ENCODE data around the gene CDH11.
A peak's percentile ranks its signal among the peaks of the same experiment; 100 is the strongest.

Gene CDH11

GRCh38 chr16:65121870-65122723, at the start of gene CDH11:
CDH11 (minus strand) TSS chr16:65122063; CDS start chr16:65004869, 117,194 bp downstream.
- DNase-seq = no peak

- no peak for DNase-seq
Observed at GRCh38 chr16:65154321-65154720, 32.5 kb upstream of the CDH11 start.

GRCh38 chr16:65153365-65154105, 31.7 kb upstream of the CDH11 start:
- no peak for DNase-seq

- no peak for DNase-seq
Observed at GRCh38 chr16:65148804-65149203, 26.9 kb upstream of the CDH11 start.

- no peak for DNase-seq
Observed at GRCh38 chr16:65142276-65142675, 20.4 kb upstream of the CDH11 start.

GRCh38 chr16:65136681-65137080, 14.8 kb upstream of the CDH11 start:
- no peak for DNase-seq

- no peak for DNase-seq
Observed at GRCh38 chr16:65126845-65127624, 5.2 kb upstream of the CDH11 start.

GRCh38 chr16:65125871-65126270, 4.0 kb upstream of the CDH11 start:
- DNase-seq = no peak

- no peak for DNase-seq
Observed at GRCh38 chr16:65125322-65125721, 3.5 kb upstream of the CDH11 start.

GRCh38 chr16:65124596-65124995, 2.7 kb upstream of the CDH11 start:
- DNase-seq = no peak

- DNase-seq = no peak
Observed at GRCh38 chr16:65124212-65124548, 2.3 kb upstream of the CDH11 start.

- DNase-seq = no peak
Observed at GRCh38 chr16:65123396-65124211, 1.7 kb upstream of the CDH11 start.

- no peak for DNase-seq
Observed at GRCh38 chr16:65122724-65123395, 997 bp upstream of the CDH11 start.

- no peak for DNase-seq
Observed at GRCh38 chr16:65120831-65121721, 787 bp downstream of the CDH11 start.

GRCh38 chr16:65120461-65120830, 1.4 kb downstream of the CDH11 start:
- no peak for DNase-seq

- no peak for DNase-seq
Observed at GRCh38 chr16:65119901-65120401, 1.9 kb downstream of the CDH11 start.

GRCh38 chr16:65119435-65119834, 2.4 kb downstream of the CDH11 start:
- no peak for DNase-seq

GRCh38 chr16:65118871-65119270, 3.0 kb downstream of the CDH11 start:
- DNase-seq = no peak

- DNase-seq = peak; percentile 46
Observed at GRCh38 chr16:65117811-65118448, 3.9 kb downstream of the CDH11 start.

GRCh38 chr16:65116818-65117430, 4.9 kb downstream of the CDH11 start:
- no peak for DNase-seq

Measured in DMS153 (cell line).